SH-SY5Y (cell line): ENCODE data around the gene SRRM2.

Experiments used
- GATA2 ChIP-seq: IDR thresholded peaks from 2 replicates; pipeline ENCODE4 v1.6.1; 2011; ENCODE audit warnings: mild to moderate bottlenecking, low read depth, low read length
- GATA3 ChIP-seq: IDR thresholded peaks from 2 replicates; pipeline ENCODE4 v1.6.1; 2011; ENCODE audit warnings: low read depth, mild to moderate bottlenecking, low read length, moderate library complexity

DNA sequence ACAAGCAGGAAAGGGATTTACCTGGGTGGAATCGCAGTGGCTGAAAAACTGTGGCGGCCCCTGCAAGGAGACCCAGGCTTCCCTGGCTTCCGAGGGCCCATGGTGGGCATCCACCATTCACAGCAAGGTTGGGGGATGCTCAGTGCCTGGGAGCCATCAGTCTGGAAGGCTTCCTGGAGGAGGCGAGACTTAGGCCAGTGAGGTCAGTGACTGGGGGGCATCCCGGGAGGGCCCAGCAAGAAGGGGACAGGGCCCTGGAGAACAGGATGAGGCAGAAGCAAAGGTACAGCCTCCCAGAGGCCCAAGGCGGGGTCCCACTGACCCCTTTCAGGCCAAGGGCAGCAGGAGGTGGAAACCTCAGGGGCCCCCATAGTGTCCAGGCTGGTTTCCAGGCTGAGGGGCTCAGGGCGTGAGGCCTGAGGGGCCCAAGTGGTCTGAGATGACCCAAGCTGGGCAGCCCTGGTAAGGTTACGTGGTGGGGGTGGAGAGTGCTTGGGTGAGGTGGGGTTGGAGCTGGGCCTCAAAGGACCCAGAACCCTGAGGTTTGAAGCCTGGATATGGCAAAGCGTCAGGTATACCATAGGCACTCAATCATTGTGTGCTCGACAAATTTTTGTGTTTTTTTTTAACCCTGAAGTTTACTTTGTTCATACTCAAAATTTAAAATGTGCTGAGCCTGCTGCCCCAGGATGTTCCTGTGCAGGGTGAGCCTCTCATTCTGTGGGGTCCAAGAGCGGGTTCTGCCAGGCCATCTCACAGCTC lies 15.8 kb upstream of the SRRM2 start:
- no peak for TF ChIP-seq GATA2
- no peak for TF ChIP-seq GATA3
